OCI-LY1 (cell line): ENCODE data around the gene SPART.

ENCODE experiments used
- H2AFZ ChIP-seq: fragments of 200-600 bp; sonication (generic), shearing (Covaris generic); 2 replicates; pipeline ENCODE4 v1.6.0; 2014; ENCODE audit warnings: antibody characterized with exemption, mild to moderate bottlenecking, low read length
- H3F3A ChIP-seq: fragments of 200-600 bp; sonication (generic), shearing (Covaris generic); 2 replicates; pipeline ENCODE4 v1.6.0; 2014; ENCODE audit warnings: mild to moderate bottlenecking, antibody characterized with exemption, low read length, moderate library complexity; ENCODE audit not compliant: insufficient read depth
- H3K27ac ChIP-seq: fragments of 200-600 bp; sonication (generic); 2 replicates; pipeline ENCODE4 v1.5.1; 2014; ENCODE audit warnings: low read length, mixed run types, mild to moderate bottlenecking, low read depth; ENCODE audit not compliant: poor library complexity, severe bottlenecking
- H3K27me3 ChIP-seq: fragments of 200-600 bp; sonication (generic); 2 replicates; pipeline ENCODE4 v1.6.0; 2014; ENCODE audit warnings: antibody characterized with exemption, mild to moderate bottlenecking, low read length, moderate library complexity; ENCODE audit not compliant: insufficient read depth
- H3K36me3 ChIP-seq: fragments of 200-600 bp; sonication (generic); 2 replicates; pipeline ENCODE4 v1.6.1; 2014; ENCODE audit warnings: mild to moderate bottlenecking, antibody characterized with exemption, low read length, moderate library complexity, mixed read lengths; ENCODE audit not compliant: insufficient read depth
- H3K4me1 ChIP-seq: fragments of 200-600 bp; sonication (generic); 2 replicates; pipeline ENCODE4 v1.5.1; 2014; ENCODE audit warnings: mild to moderate bottlenecking, low read length, moderate library complexity; ENCODE audit not compliant: insufficient read depth, severe bottlenecking
- H3K4me2 ChIP-seq: fragments of 200-600 bp; sonication (generic), shearing (Covaris generic); 2 replicates; pipeline ENCODE4 v1.6.1; 2014; ENCODE audit warnings: low read length
- H3K4me3 ChIP-seq: fragments of 200-600 bp; sonication (generic); 2 replicates; pipeline ENCODE4 v1.5.1; 2014; ENCODE audit warnings: low read length, low read depth, mild to moderate bottlenecking, mixed read lengths; ENCODE audit not compliant: poor library complexity, severe bottlenecking
- H3K79me2 ChIP-seq: fragments of 200-600 bp; shearing (Covaris generic); 2 replicates; pipeline ENCODE4 v1.6.1; 2016; ENCODE audit warnings: mixed run types, low read length, mixed read lengths; ENCODE audit not compliant: insufficient read depth
- H3K9ac ChIP-seq: fragments of 200-600 bp; sonication (generic), shearing (Covaris generic); 2 replicates; pipeline ENCODE4 v1.6.1; 2014; ENCODE audit warnings: mild to moderate bottlenecking, low read length, mixed read lengths
- H3K9me2 ChIP-seq: fragments of 200-600 bp; sonication (generic), shearing (Covaris generic); 2 replicates; pipeline ENCODE4 v1.6.1; 2014; ENCODE audit warnings: low read depth, mild to moderate bottlenecking, low read length, mixed read lengths
- H3K9me3 ChIP-seq: fragments of 200-600 bp; shearing (Covaris generic); 2 replicates; pipeline ENCODE4 v1.6.1; 2014; ENCODE audit warnings: low read length, mixed read lengths
- H4K20me1 ChIP-seq: fragments of 200-600 bp; sonication (generic), shearing (Covaris generic); 2 replicates; pipeline ENCODE4 v1.6.0; 2016; ENCODE audit warnings: mild to moderate bottlenecking, low read length; ENCODE audit not compliant: insufficient read depth
- EZH2 ChIP-seq: fragments of 200-600 bp; sonication (generic), shearing (Covaris generic); IDR thresholded peaks from 2 replicates; pipeline ENCODE4 v1.8.0; 2017; ENCODE audit warnings: borderline replicate concordance, mixed run types, mild to moderate bottlenecking, antibody characterized with exemption, low read length, moderate library complexity, mixed read lengths
- TF ChIP-seq, protein P1 (sequence below): fragments of 200-600 bp; sonication (generic), shearing (Covaris generic); IDR thresholded peaks from 2 replicates; pipeline ENCODE4 v1.5.1; 2017; ENCODE audit warnings: mild to moderate bottlenecking, antibody characterized with exemption, low read length, moderate library complexity, mixed read lengths

Gene SPART

DNA sequence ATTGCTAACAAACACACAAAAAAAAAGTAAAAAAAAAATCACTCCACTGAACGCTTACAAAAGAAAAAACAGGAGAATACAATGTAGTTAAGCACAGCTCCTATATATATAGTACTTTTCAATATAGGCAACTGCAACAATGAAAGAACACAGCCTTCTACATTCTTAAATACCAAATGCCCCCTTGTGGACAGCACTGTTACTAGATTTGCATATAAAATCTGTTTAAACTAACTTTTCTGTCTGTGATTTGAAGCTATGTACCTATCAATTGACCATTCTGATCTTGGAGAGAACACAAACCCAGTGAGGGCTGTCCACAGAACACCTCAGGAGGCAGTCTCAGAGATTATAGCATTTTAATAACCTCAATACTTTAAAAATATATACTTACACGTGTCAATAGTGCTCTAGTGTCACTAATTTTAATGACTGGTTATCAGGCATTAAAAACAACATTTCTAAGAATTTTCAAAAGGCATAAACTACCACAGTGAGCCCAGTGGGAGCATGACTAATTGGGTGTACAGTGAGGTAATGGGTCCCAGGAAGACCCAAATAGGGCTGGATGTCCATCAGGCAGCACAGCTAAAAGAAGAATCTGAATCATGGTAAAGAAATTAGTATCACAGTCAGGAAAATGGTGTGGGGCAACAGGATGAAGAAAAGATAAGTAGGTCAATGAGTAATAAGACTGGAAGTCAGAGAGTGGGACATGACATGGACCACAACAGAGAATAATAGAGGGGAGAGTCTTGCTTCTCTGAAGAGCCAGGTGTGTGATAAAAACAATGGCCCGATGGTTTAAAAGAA, 70.8 kb downstream of the SPART start:
- Histone ChIP-seq H3K4me2 (no peak overlapping the region), H2AFZ (no peak overlapping the region), H3K4me1 (no peaks in the 10 kb centered on the region), H3K79me2 (no peaks in the 10 kb centered on the region), H3K27ac (no peak overlapping the region), H3K36me3 (no peaks in the 10 kb centered on the region), H3K9ac (no peak overlapping the region), H3K4me3 (no peak overlapping the region), H3K9me3 (no peaks in the 10 kb centered on the region), H3K9me2 (no peaks in the 10 kb centered on the region), H4K20me1 (no peaks in the 10 kb centered on the region), H3K27me3 (no peaks in the 10 kb centered on the region), H3F3A (no peaks in the 10 kb centered on the region)
- no peak for TF ChIP-seq EZH2

DNA sequence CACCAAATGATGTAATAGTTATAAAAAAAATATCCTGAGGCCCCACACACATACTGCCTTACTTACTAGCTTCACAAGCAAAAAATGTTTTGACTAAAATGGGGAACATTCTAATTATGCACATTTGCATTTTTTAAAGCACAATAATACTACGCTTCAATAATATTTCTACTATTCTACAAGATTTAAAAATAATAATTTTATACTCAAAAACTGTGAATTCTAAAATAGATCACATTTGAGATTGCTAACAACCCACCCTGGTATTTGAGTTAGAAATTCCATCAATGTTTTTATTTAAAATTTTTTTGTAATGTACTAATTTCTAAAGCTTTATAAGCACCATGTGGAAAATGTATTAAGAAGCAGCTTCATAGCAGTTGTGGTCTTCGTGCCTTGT, 72.8 kb downstream of the SPART start:
- Histone ChIP-seq H3K9ac (no peak overlapping the region), H4K20me1 (no peaks in the 10 kb centered on the region), H3K79me2 (no peaks in the 10 kb centered on the region), H3K4me3 (no peak overlapping the region), H3K4me2 (no peak overlapping the region), H3K27me3 (no peaks in the 10 kb centered on the region), H3K27ac (no peak overlapping the region), H3F3A (no peaks in the 10 kb centered on the region), H3K36me3 (no peaks in the 10 kb centered on the region), H3K9me2 (no peaks in the 10 kb centered on the region), H3K4me1 (no peaks in the 10 kb centered on the region), H2AFZ (no peak overlapping the region), H3K9me3 (no peaks in the 10 kb centered on the region)
- no peak for TF ChIP-seq EZH2
- TF ChIP-seq, protein P1, sequence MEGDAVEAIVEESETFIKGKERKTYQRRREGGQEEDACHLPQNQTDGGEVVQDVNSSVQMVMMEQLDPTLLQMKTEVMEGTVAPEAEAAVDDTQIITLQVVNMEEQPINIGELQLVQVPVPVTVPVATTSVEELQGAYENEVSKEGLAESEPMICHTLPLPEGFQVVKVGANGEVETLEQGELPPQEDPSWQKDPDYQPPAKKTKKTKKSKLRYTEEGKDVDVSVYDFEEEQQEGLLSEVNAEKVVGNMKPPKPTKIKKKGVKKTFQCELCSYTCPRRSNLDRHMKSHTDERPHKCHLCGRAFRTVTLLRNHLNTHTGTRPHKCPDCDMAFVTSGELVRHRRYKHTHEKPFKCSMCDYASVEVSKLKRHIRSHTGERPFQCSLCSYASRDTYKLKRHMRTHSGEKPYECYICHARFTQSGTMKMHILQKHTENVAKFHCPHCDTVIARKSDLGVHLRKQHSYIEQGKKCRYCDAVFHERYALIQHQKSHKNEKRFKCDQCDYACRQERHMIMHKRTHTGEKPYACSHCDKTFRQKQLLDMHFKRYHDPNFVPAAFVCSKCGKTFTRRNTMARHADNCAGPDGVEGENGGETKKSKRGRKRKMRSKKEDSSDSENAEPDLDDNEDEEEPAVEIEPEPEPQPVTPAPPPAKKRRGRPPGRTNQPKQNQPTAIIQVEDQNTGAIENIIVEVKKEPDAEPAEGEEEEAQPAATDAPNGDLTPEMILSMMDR = no peak

DNA sequence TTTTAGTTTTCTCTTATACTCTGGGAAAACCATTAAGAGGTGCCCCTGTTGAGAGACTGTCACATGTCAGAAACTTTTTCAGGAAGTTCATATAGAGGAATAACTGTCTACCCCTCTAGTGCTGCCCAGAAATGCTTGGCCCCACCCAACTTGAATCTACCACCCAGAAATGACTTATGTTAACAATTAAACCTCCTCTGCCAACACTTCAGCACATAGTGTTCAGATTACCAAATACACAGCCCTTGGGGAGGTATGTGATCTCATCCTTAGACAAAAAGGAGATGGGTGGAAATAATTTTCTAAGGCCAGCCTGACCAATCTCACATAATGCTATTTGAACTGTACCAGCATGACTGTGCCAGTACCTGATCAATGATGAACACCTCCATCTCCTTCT, 84.2 kb downstream of the SPART start:
- no peak for TF ChIP-seq EZH2
- TF ChIP-seq, protein P1 = no peak
- Histone ChIP-seq H2AFZ (no peak overlapping the region), H3K27ac (no peak overlapping the region), H3K4me2 (no peak overlapping the region), H3K27me3 (no peaks in the 10 kb centered on the region), H4K20me1 (no peaks in the 10 kb centered on the region), H3K4me1 (no peaks in the 10 kb centered on the region), H3K9ac (no peak overlapping the region), H3F3A (no peaks in the 10 kb centered on the region), H3K9me2 (no peaks in the 10 kb centered on the region), H3K4me3 (no peak overlapping the region), H3K36me3 (no peaks in the 10 kb centered on the region), H3K9me3 (no peaks in the 10 kb centered on the region), H3K79me2 (no peaks in the 10 kb centered on the region)

- TF ChIP-seq, protein P1 = no peak
- TF ChIP-seq EZH2 = no peak
- Histone ChIP-seq H3K4me1 (no peaks in the 10 kb centered on the region), H3K4me2 (no peak overlapping the region)
Measured at GRCh38 chr13:36261011-36261410, 85.2 kb downstream of the SPART start.

More at GRCh38 chr13:36261011-36261410, 85.2 kb downstream of the SPART start:
- no peaks in the 10 kb centered on the region for H3K9me2 ChIP-seq
- no peaks in the 10 kb centered on the region for H3K36me3 ChIP-seq
- no peaks in the 10 kb centered on the region for H3K79me2 ChIP-seq
- no peak overlapping the region for H3K4me3 ChIP-seq
- no peaks in the 10 kb centered on the region for H3F3A ChIP-seq
- H3K9me3 ChIP-seq = no peaks in the 10 kb centered on the region
- no peaks in the 10 kb centered on the region for H3K27me3 ChIP-seq
- no peak overlapping the region for H3K9ac ChIP-seq
- H4K20me1 ChIP-seq = no peaks in the 10 kb centered on the region
- H3K27ac ChIP-seq = no peak overlapping the region
- no peak overlapping the region for H2AFZ ChIP-seq
